WTC11 (cell line): ENCODE measurements around the gene IGFALS. TPM values are rescaled to one million over a fixed set of nuclear protein-coding genes. Genes with fewer than 3 reads are reported as not detected.

Source experiments
- ATAC-seq: fragments of 200-7000 bp; cut with Tn5 transposase; 2 replicates; pipeline ENCODE4 v1.10.0; 2021; ENCODE audit warnings: mild to moderate bottlenecking, moderate library complexity
- CTCF ChIA-PET: fragments of 300-600 bp; sonication (Branson Sonifier 250); formaldehyde crosslinking; loops from one replicate; lab custom pipeline; 2021; ENCODE audit warnings: antibody characterized with exemption; lab: Charles Lee
- POLR2A ChIA-PET: fragments of 350-600 bp; sonication (Branson Sonifier 250); formaldehyde crosslinking; loops from one replicate; lab custom pipeline; 2021; ENCODE audit warnings: antibody characterized with exemption; lab: Charles Lee
- DNase-seq: peaks from one replicate; pipeline ENCODE4 v3.0.0; 2021; ENCODE audit warnings: low spot score
- H3K27ac Mint-ChIP-seq: 2 replicates; pipeline ENCODE4 v1.8.0; 2021; ENCODE audit warnings: mixed read lengths
- H3K27me3 Mint-ChIP-seq: 2 replicates; pipeline ENCODE4 v1.8.0; 2021; ENCODE audit warnings: low read depth, mild to moderate bottlenecking, moderate library complexity, mixed read lengths
- H3K36me3 Mint-ChIP-seq: 2 replicates; pipeline ENCODE4 v1.8.0; 2021; ENCODE audit warnings: mixed read lengths
- H3K4me1 Mint-ChIP-seq: 2 replicates; pipeline ENCODE4 v1.8.0; 2022; ENCODE audit warnings: mixed read lengths
- H3K4me3 Mint-ChIP-seq: 2 replicates; pipeline ENCODE4 v1.8.0; 2021; ENCODE audit warnings: mild to moderate bottlenecking, moderate library complexity, mixed read lengths
- H3K9me3 Mint-ChIP-seq: 2 replicates; pipeline ENCODE4 v1.8.0; 2021; ENCODE audit warnings: mixed read lengths
- ARID4B ChIP-seq: sonication (generic); formaldehyde crosslinking; IDR thresholded peaks from 2 replicates; pipeline ENCODE4 v1.8.0; 2023; ENCODE audit warnings: missing genetic modification reagents, mild to moderate bottlenecking, borderline replicate concordance
- ATF6 ChIP-seq: sonication (generic); formaldehyde crosslinking; IDR thresholded peaks from 2 replicates; pipeline ENCODE4 v1.8.1; 2023; ENCODE audit warnings: mild to moderate bottlenecking, missing genetic modification reagents
- CREB1 ChIP-seq: sonication (generic); formaldehyde crosslinking; IDR thresholded peaks from 2 replicates; pipeline ENCODE4 v1.8.0; 2023; ENCODE audit warnings: mild to moderate bottlenecking, missing genetic modification reagents
- ETV6 ChIP-seq: sonication (generic); formaldehyde crosslinking; IDR thresholded peaks from 2 replicates; pipeline ENCODE4 v1.8.1; 2022; ENCODE audit warnings: mild to moderate bottlenecking, missing genetic modification reagents
- IRF2 ChIP-seq: sonication (generic); formaldehyde crosslinking; IDR thresholded peaks from 2 replicates; pipeline ENCODE4 v1.8.0; 2022; ENCODE audit warnings: low read depth, missing genetic modification reagents, borderline replicate concordance
- MXD4 ChIP-seq: fragments of 250-450 bp; sonication (Bioruptor Pico); IDR thresholded peaks from 2 replicates; pipeline ENCODE4 v1.8.0; 2021; ENCODE audit warnings: mild to moderate bottlenecking, moderate library complexity, borderline replicate concordance
- MYBL2 ChIP-seq: sonication (generic); formaldehyde crosslinking; IDR thresholded peaks from 2 replicates; pipeline ENCODE4 v1.8.1; 2023; ENCODE audit warnings: mild to moderate bottlenecking, moderate library complexity, missing genetic modification reagents
- NFYB ChIP-seq: sonication (generic); formaldehyde crosslinking; conservative IDR thresholded peaks from 2 replicates; pipeline ENCODE4 v1.8.0; 2022; ENCODE audit warnings: low read depth, missing genetic modification reagents
- NR3C1 ChIP-seq: sonication (generic); formaldehyde crosslinking; conservative IDR thresholded peaks from 2 replicates; pipeline ENCODE4 v1.8.1; 2023; ENCODE audit warnings: low read depth, mild to moderate bottlenecking, missing genetic modification reagents
- OVOL2 ChIP-seq: fragments of 250-450 bp; sonication (Bioruptor Pico); IDR thresholded peaks from 2 replicates; pipeline ENCODE4 v1.9.0; 2021; ENCODE audit warnings: mild to moderate bottlenecking, borderline replicate concordance
- SOX15 ChIP-seq: fragments of 250-450 bp; sonication (Bioruptor Pico); IDR thresholded peaks from 2 replicates; pipeline ENCODE4 v1.9.0; 2021; ENCODE audit warnings: mild to moderate bottlenecking
- ZBTB43 ChIP-seq: sonication (generic); formaldehyde crosslinking; IDR thresholded peaks from 2 replicates; pipeline ENCODE4 v1.8.1; 2023; ENCODE audit warnings: mild to moderate bottlenecking, missing genetic modification reagents
- ZNF138 ChIP-seq: sonication (generic); formaldehyde crosslinking; conservative IDR thresholded peaks from 2 replicates; pipeline ENCODE4 v1.8.1; 2022; ENCODE audit warnings: mild to moderate bottlenecking, moderate library complexity, missing genetic modification reagents
- ZNF425 ChIP-seq: fragments of 250-450 bp; sonication (Bioruptor Pico); conservative IDR thresholded peaks from 2 replicates; pipeline ENCODE4 v1.9.0; 2021; ENCODE audit warnings: mild to moderate bottlenecking
- total RNA-seq: library from RNA; stranded (reverse); gene quantifications from 3 replicates; pipeline ENCODE4 v1.2.3, GENCODE V29; 2021

Gene IGFALS
- total RNA-seq, 1 experiment from 2014 or later = not detected

- no peak overlapping the region for H3K4me3 Mint-ChIP-seq
- DNase-seq = no peak
- no peaks in the 10 kb centered on the region for H3K9me3 Mint-ChIP-seq
- H3K27me3 Mint-ChIP-seq = no peaks in the 10 kb centered on the region
- no peak overlapping the region for H3K27ac Mint-ChIP-seq
- TF ChIP-seq ZNF138 (CRISPR knock-in tag) (no peak), NR3C1 (no peak), ARID4B (no peak), SOX15 (no peak), IRF2 (CRISPR knock-in tag) (no peak), ZBTB43 (CRISPR knock-in tag) (no peak), MYBL2 (CRISPR knock-in tag) (no peak), OVOL2 (CRISPR knock-in tag) (no peak), NFYB (CRISPR knock-in tag) (no peak), MXD4 (CRISPR knock-in tag) (no peak), ATF6 (CRISPR knock-in tag) (no peak), CREB1 (CRISPR knock-in tag) (no peak)
- ChIA-PET POLR2A (interaction anchor here (0.5 kb wide), 1 partner anchor 335 kb away, joined by 3 read pairs; no protein-coding TSS in a partner anchor), CTCF (interaction anchor here (1.8 to 2.0 kb wide), 2 partner anchors 28 to 46 kb away, joined by 6 to 8 read pairs; partner anchors contain the start of gene MAPK8IP3)
- peaks cover 16% of the 10 kb centered on the region for H3K36me3 Mint-ChIP-seq
- no peak for ATAC-seq
- no peaks in the 10 kb centered on the region for H3K4me1 Mint-ChIP-seq
These were observed 41.6 kb downstream of the IGFALS start for GRCh38 chr16:1751946-1752345.

- no peak for DNase-seq
- TF ChIP-seq ZNF425 (CRISPR knock-in tag) = no peak
- TF ChIP-seq ETV6 (CRISPR knock-in tag) = no peak
- TF ChIP-seq, all 79 proteins: peak for 0
- H3K27ac Mint-ChIP-seq = no peak overlapping the region
These were observed 44.1 kb downstream of the IGFALS start for GRCh38 chr16:1749152-1750117.

More at GRCh38 chr16:1749152-1750117, 44.1 kb downstream of the IGFALS start:
- Mint-ChIP-seq H3K27me3 (no peaks in the 10 kb centered on the region), H3K4me3 (no peak overlapping the region), H3K9me3 (no peaks in the 10 kb centered on the region), H3K4me1 (no peaks in the 10 kb centered on the region), H3K36me3 (peaks cover 13% of the 10 kb centered on the region)
- no peak for ATAC-seq
- POLR2A ChIA-PET = no interaction called here
- CTCF ChIA-PET = interaction anchor here (2.0 kb wide), 1 partner anchor 43 kb away, joined by 6 read pairs; the partner anchor contains the start of gene MAPK8IP3
